Measurements from ENCODE around the gene PTPRD.

The PTPRD gene

DNA sequence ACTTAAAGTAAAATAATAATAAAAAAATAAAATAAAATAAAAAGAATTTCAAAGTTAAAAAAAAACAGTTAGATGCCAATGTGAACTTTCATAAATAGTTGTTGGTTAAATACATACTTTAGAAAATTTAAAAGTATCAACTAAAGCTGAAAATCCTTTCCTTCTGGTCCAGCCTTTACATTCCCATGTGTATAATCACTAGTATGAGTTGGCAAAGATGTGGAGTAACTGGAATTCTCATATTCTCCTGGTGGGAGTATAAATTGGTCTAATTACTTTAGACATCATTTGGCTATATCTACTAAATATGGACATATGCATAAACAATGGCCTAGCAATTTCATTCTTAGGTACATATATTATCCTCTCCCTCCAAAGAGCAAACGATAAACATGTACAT lies 619.9 kb downstream of the PTPRD start:
- H3K9me2 ChIP-seq (replicated peaks; ENCODE audit: low read depth, low read length), result no peaks in the 10 kb centered on the region

DNA sequence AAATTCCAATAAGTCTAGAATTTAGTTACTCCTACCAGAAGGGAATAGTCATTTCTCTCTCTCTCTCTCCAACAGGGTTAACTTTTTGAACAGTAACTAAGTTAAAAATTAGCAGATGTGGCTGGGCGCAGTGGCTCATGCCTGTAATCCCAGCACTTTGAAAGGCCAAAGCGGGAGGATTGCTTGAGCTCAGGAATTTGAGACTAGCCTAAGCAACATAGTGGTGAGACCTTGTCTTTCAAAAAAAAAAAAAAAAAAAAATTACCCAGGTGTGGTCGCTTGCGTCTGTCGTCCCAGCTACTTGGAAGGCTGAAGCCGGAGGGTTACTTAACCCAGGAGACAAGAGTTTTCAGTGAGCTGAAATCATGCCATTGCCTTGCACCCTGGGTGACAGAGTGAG lies 639.7 kb downstream of the PTPRD start:
- TF ChIP-seq EZH2phosphoT487 (IDR thresholded peaks at IDR 0.05; ENCODE audit: borderline replicate concordance), result no peak
- TF ChIP-seq CTCF (conservative IDR thresholded peaks at IDR 0.05; ENCODE audit: low read length), result no peak
- H3K9ac ChIP-seq (ENCODE audit: low read depth, low read length, poor library complexity, severe bottlenecking), result no peak overlapping the region
- no peaks in the 10 kb centered on the region for H3K27me3 ChIP-seq (ENCODE audit: insufficient read depth, low read length, poor library complexity, severe bottlenecking)
- no peaks in the 10 kb centered on the region for H3K36me3 ChIP-seq (ENCODE audit: insufficient read depth, low read length)
- no peaks in the 10 kb centered on the region for H3K9me3 ChIP-seq (ENCODE audit: insufficient read depth, low read depth, low read length)
- no peaks in the 10 kb centered on the region for H3K9me2 ChIP-seq (replicated peaks; ENCODE audit: low read depth, low read length)
- H3K4me2 ChIP-seq (ENCODE audit: low read depth, low read length, poor library complexity, severe bottlenecking), result no peak overlapping the region
- no peaks in the 10 kb centered on the region for H3K79me2 ChIP-seq (ENCODE audit: insufficient read depth, low read length)
- H3K4me3 ChIP-seq (ENCODE audit: low read length, poor library complexity, severe bottlenecking), result no peak overlapping the region
- H3K4me1 ChIP-seq (ENCODE audit: insufficient read depth, low read length, poor library complexity, severe bottlenecking), result no peaks in the 10 kb centered on the region
- H3F3A ChIP-seq (ENCODE audit: low read depth), result no peaks in the 10 kb centered on the region
- H2AFZ ChIP-seq (ENCODE audit: low read length), result no peak overlapping the region
- H4K20me1 ChIP-seq (ENCODE audit: insufficient read depth, low read length, poor library complexity, severe bottlenecking), result no peaks in the 10 kb centered on the region

More for the DNA sequence above, 619.9 kb downstream of the PTPRD start:
- Histone ChIP-seq H3K79me2 (ENCODE audit: insufficient read depth, low read length) (no peaks in the 10 kb centered on the region), H3K4me3 (ENCODE audit: low read length, poor library complexity, severe bottlenecking) (no peak overlapping the region), H3K9ac (ENCODE audit: low read depth, low read length, poor library complexity, severe bottlenecking) (no peak overlapping the region), H3K4me1 (ENCODE audit: insufficient read depth, low read length, poor library complexity, severe bottlenecking) (peaks cover 9% of the 10 kb centered on the region), H3K4me2 (ENCODE audit: low read depth, low read length, poor library complexity, severe bottlenecking) (no peak overlapping the region), H3K9me3 (ENCODE audit: insufficient read depth, low read depth, low read length) (no peaks in the 10 kb centered on the region), H3K27me3 (ENCODE audit: insufficient read depth, low read length, poor library complexity, severe bottlenecking) (no peaks in the 10 kb centered on the region), H3F3A (ENCODE audit: low read depth) (no peaks in the 10 kb centered on the region), H4K20me1 (ENCODE audit: insufficient read depth, low read length, poor library complexity, severe bottlenecking) (no peaks in the 10 kb centered on the region), H2AFZ (ENCODE audit: low read length) (no peak overlapping the region), H3K36me3 (ENCODE audit: insufficient read depth, low read length) (no peaks in the 10 kb centered on the region)
- TF ChIP-seq CTCF (conservative IDR thresholded peaks at IDR 0.05; ENCODE audit: low read length) (no peak), EZH2phosphoT487 (IDR thresholded peaks at IDR 0.05; ENCODE audit: borderline replicate concordance) (no peak)

- Histone ChIP-seq H4K20me1 (ENCODE audit: insufficient read depth, low read length, poor library complexity, severe bottlenecking) (no peaks in the 10 kb centered on the region), H3F3A (ENCODE audit: low read depth) (no peaks in the 10 kb centered on the region), H3K4me1 (ENCODE audit: insufficient read depth, low read length, poor library complexity, severe bottlenecking) (no peaks in the 10 kb centered on the region), H3K4me2 (ENCODE audit: low read depth, low read length, poor library complexity, severe bottlenecking) (no peak overlapping the region), H3K4me3 (ENCODE audit: low read length, poor library complexity, severe bottlenecking) (no peak overlapping the region), H3K9me3 (ENCODE audit: insufficient read depth, low read depth, low read length) (no peaks in the 10 kb centered on the region), H3K79me2 (ENCODE audit: insufficient read depth, low read length) (no peaks in the 10 kb centered on the region), H2AFZ (ENCODE audit: low read length) (no peak overlapping the region), H3K36me3 (ENCODE audit: insufficient read depth, low read length) (no peaks in the 10 kb centered on the region), H3K27me3 (ENCODE audit: insufficient read depth, low read length, poor library complexity, severe bottlenecking) (no peaks in the 10 kb centered on the region), H3K9me2 (replicated peaks; ENCODE audit: low read depth, low read length) (no peaks in the 10 kb centered on the region), H3K9ac (ENCODE audit: low read depth, low read length, poor library complexity, severe bottlenecking) (no peak overlapping the region)
- TF ChIP-seq EZH2phosphoT487 (IDR thresholded peaks at IDR 0.05; ENCODE audit: borderline replicate concordance), result no peak
- TF ChIP-seq CTCF (conservative IDR thresholded peaks at IDR 0.05; ENCODE audit: low read length), result no peak
These were observed 642.3 kb downstream of the PTPRD start for GRCh38 chr9:9970514-9970913.

Data from Loucy (cell line).